ENCODE results near the gene CEPT1.

- TF ChIP-seq CTCF (IDR thresholded peaks at IDR 0.05; ENCODE audit: borderline replicate concordance, extremely low read depth, low read length, poor library complexity, severe bottlenecking), result no peak
- no peak for TF ChIP-seq EZH2 (IDR thresholded peaks at IDR 0.05; ENCODE audit: borderline replicate concordance, low read depth, low read length, severe bottlenecking)
These were observed 59.3 kb downstream of the CEPT1 start for GRCh38 chr1:111199329-111199728.
